AG04450 (cell line): Measurements from ENCODE around the gene IL1RAP. TPM values are rescaled to one million over a fixed set of nuclear protein-coding genes. Genes with fewer than 3 reads are reported as not detected.

Source experiments
- CTCF ChIA-PET: fragments of 300-600, 350-600 bp; formaldehyde crosslinking; extraction: SDS; loops from one replicate; lab custom pipeline; 2022; ENCODE audit warnings: antibody characterized with exemption, inconsistent platforms; lab: Charles Lee
- POLR2A ChIA-PET: fragments of 350-600 bp; formaldehyde crosslinking; extraction: SDS; loops from one replicate; lab custom pipeline; 2021; ENCODE audit warnings: antibody characterized with exemption, inconsistent platforms; lab: Yijun Ruan, JAX
- DNase-seq: peaks from one replicate; pipeline ENCODE4 v3.0.0-alpha.2; 2011; ENCODE audit warnings: low read depth, low spot score
- H3K27ac ChIP-seq: one replicate; pipeline ENCODE4 v1.5.1; 2012; ENCODE audit warnings: low read depth, low read length, control low read depth
- H3K27me3 ChIP-seq: one replicate; pipeline ENCODE4 v1.6.0; 2012; ENCODE audit warnings: low read length; ENCODE audit not compliant: control insufficient read depth, insufficient read depth
- H3K4me3 ChIP-seq: 2 replicates; pipeline ENCODE4 v1.5.1; 2011; ENCODE audit warnings: mild to moderate bottlenecking, low read depth, low read length, control low read depth
- H3K9me3 ChIP-seq: 2 replicates; pipeline ENCODE4 v1.5.1; 2012; ENCODE audit warnings: low read length; ENCODE audit not compliant: control insufficient read depth, insufficient read depth
- CTCF ChIP-seq: IDR thresholded peaks from 2 replicates; pipeline ENCODE4 v1.5.1; 2011; ENCODE audit warnings: low read depth, low read length, control low read depth, inconsistent platforms
- polyA plus RNA-seq: library from polyadenylated mRNA; depleted of rRNA; stranded (reverse); fragments of >200 nt; gene quantifications from 2 replicates; pipeline ENCODE4 v1.2.3, GENCODE V29; 2011

Gene IL1RAP
- polyA plus RNA-seq, 1 experiment = 9.9 TPM

DNA sequence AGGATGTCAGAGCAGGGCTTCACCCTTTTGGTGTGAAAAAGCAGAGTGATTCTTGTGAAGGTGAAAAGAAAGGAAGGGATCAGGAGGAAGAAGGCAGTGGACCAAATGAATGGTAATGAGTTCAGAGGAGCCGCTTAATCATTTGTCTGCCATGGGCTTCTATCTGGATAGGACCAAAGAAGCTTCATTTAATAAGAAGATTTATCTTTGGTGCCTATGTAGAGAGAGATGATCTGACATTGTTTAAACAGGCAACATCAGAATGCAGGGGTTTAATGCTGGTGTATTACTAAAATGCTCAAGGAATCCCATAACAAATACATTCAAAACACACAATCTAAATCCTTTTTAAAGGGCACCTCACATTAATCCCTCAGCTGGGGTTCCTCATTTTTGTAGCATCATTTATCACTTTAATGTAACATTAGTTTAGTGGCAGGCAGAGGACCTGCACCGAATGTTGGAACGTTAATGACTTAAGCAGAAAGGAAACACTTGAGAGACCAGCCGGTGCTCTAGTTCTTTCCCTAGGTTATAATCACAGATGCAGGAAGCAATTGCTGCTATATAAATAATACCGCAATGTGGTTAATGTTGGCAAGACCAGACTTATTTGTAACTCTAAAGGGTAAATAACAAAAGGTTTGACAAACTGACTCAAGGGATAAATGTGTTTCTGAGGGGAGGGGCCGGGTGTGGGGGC lies 27.9 kb upstream of the IL1RAP start:
- Histone ChIP-seq H3K27me3 (no peaks in the 10 kb centered on the region), H3K9me3 (no peaks in the 10 kb centered on the region), H3K27ac (no peak overlapping the region), H3K4me3 (no peak overlapping the region)
- no peak for DNase-seq
- ChIA-PET CTCF (interaction anchor here (0.9 kb wide), 1 partner anchor 524 kb away, joined by 3 read pairs; no protein-coding TSS in a partner anchor), POLR2A (no interaction called here)
- TF ChIP-seq CTCF = no peak

DNA sequence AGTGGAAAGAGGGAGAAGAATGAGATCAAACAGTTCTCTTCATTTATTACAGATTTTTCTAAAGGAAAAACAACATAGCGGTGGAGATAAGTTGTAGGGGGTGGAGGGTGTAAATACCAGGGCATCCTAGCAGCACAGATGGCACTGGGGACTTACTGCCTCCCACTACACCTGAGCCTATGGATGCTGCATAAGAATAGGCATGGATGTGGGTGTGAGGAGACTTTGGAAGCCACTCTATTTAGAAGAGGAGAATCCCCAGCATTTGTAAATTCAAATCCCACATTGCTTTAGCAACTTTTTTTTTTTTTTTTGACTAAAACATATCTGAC lies 27.4 kb upstream of the IL1RAP start:
- CTCF ChIA-PET = no interaction called here

DNA sequence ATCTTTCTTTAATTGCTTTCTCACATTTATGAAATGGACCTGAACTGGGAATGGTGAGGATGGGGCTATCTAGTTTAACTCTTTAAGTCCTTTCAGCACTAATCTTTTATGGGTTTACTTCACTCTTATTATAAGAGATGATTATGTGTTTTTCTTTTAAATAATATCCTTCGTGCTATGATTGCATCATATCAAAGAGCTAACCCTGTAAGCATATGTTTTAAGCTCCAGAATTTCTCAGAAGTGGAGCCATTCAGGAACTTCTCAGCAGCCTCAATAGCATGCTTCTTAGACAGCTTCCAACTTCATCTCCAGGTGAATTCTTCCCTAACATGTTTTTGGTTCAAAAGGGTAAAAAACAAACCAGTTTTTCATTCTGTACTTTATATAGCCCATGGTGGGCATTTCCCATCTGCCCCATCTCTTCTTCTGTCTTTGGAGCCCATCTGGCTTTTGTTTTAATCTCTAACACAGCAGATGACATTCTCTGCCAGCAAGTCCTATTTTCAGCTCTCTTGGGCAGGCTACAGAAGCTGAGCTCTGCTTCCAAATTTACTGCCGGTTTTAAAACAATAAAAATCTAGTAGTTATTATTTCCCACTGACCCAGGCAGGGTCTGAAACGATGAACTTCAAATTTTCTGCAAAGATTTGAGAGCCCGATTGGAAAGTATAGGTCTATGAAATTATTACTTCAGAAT lies 26.8 kb upstream of the IL1RAP start:
- no peak for TF ChIP-seq CTCF
- POLR2A ChIA-PET = no interaction called here
- DNase-seq = no peak
- Histone ChIP-seq H3K27ac (no peak overlapping the region), H3K9me3 (no peaks in the 10 kb centered on the region), H3K27me3 (no peaks in the 10 kb centered on the region), H3K4me3 (no peak overlapping the region)
- CTCF ChIA-PET = no interaction called here

More for the DNA sequence above, 27.4 kb upstream of the IL1RAP start:
- no peak for DNase-seq
- Histone ChIP-seq H3K27me3 (no peaks in the 10 kb centered on the region), H3K4me3 (no peak overlapping the region), H3K9me3 (no peaks in the 10 kb centered on the region), H3K27ac (no peak overlapping the region)
- TF ChIP-seq CTCF = no peak
- POLR2A ChIA-PET = no interaction called here

DNA sequence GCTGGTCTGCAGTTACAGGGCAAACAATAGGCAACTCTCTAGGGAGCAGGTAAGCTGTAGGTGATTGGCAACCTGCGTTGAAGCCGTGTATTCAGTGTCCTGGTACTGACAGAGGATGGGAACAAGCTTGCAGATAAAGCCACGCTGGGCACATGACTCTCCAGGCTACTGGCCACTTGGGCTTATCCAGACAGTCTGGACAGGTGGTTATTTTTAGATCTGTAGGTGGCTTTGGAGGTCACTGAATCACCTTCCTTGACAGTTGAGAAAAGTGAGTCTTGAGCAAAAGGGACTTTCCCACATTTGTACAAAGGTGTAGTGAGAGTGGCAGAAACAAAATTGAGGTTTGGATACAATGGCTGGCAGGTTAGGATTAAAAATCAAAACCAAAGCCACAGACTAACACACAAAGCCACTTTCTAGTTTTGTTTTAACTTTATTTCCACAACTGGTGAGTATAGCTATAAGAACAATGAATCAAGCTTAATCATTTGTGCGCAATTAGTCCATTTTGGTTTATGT lies 22.3 kb upstream of the IL1RAP start:
- ChIA-PET POLR2A (no interaction called here), CTCF (interaction anchor here (0.8 kb wide), 1 partner anchor 205 kb away, joined by 4 read pairs; no protein-coding TSS in a partner anchor)
- no peak for DNase-seq
- Histone ChIP-seq H3K4me3 (no peak overlapping the region), H3K27ac (no peak overlapping the region), H3K27me3 (no peaks in the 10 kb centered on the region), H3K9me3 (no peaks in the 10 kb centered on the region)
- no peak for TF ChIP-seq CTCF

DNA sequence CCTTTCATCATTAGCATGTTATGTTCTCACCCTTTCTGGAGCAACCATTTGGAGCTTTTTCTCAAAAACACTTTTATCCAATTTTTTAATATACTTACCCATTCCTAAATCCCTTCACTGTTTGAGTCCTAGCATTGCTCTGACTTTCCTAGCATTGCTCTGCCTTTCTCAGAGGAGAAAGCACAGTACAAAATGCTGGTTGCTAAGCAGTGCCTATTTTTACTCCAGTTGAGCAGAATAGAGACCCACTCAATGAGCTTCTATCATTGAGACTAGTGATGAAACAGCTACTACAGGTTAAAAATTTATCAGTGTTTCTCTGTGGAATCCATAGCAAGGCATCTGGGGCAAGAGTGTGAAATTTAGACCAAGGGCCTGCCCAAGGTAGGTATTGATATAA lies 21.8 kb upstream of the IL1RAP start:
- POLR2A ChIA-PET = no interaction called here
- Histone ChIP-seq H3K27ac (no peak overlapping the region), H3K27me3 (no peaks in the 10 kb centered on the region), H3K4me3 (no peak overlapping the region), H3K9me3 (no peaks in the 10 kb centered on the region)
- CTCF ChIA-PET = no interaction called here
- no peak for TF ChIP-seq CTCF
- no peak for DNase-seq
